Keratinocyte (primary cell): ENCODE results near the gene KLHL29. TPM values are rescaled to one million over a fixed set of nuclear protein-coding genes. Genes with fewer than 3 reads are reported as not detected.

Experiments
- DNase-seq: peaks from one replicate; pipeline ENCODE4 v3.0.0-alpha.2; 2011; ENCODE audit warnings: low read depth, missing footprints, low spot score
- FAIRE-seq: peaks from 2 replicates; lab custom pipeline; 2011; peaks lifted over from hg19 to GRCh38; lab: Jason Lieb, UNC
- H2AFZ ChIP-seq: 2 replicates; pipeline ENCODE4 v1.6.0; 2012; ENCODE audit warnings: low read length, control low read depth, inconsistent platforms; ENCODE audit not compliant: control insufficient read depth
- H3K27ac ChIP-seq: 2 replicates; pipeline ENCODE4 v1.5.1; 2011; ENCODE audit warnings: low read length; ENCODE audit not compliant: control insufficient read depth, insufficient read depth
- H3K27me3 ChIP-seq: 3 replicates; pipeline ENCODE4 v1.6.0; 2011; ENCODE audit warnings: low read length; ENCODE audit not compliant: control insufficient read depth, insufficient read depth; ENCODE audit errors: extremely low read depth
- H3K36me3 ChIP-seq, 2 experiments: 2 replicates in 1 of 2; 3 replicates in 1 of 2; pipeline ENCODE4 v1.5.1; 2011; ENCODE audit warnings: low read length in 2 of 2, mild to moderate bottlenecking in 1 of 2; ENCODE audit not compliant: control insufficient read depth in 2 of 2, insufficient read depth in 2 of 2; ENCODE audit errors: extremely low read depth in 1 of 2
- H3K4me1 ChIP-seq: 3 replicates; pipeline ENCODE4 v1.5.1; 2011; ENCODE audit warnings: low read length; ENCODE audit not compliant: control insufficient read depth, insufficient read depth; ENCODE audit errors: extremely low read depth
- H3K4me2 ChIP-seq: 3 replicates; pipeline ENCODE4 v1.6.0; 2011; ENCODE audit warnings: low read depth, low read length; ENCODE audit not compliant: control insufficient read depth, insufficient read depth; ENCODE audit errors: extremely low read depth
- H3K4me3 ChIP-seq, 3 experiments: fragments of 200-600 bp in 1 of 3; sonication (generic) in 1 of 3; 2 replicates in 2 of 3; 3 replicates in 1 of 3; pipeline ENCODE4 v1.5.1; 2011 to 2016; ENCODE audit warnings: low read length in 3 of 3, mild to moderate bottlenecking in 3 of 3, control low read depth in 2 of 3, inconsistent platforms in 1 of 3, low read depth in 1 of 3, mixed read lengths in 1 of 3, mixed run types in 1 of 3, moderate library complexity in 1 of 3; ENCODE audit not compliant: control insufficient read depth in 2 of 3, insufficient read depth in 2 of 3; ENCODE audit errors: extremely low read depth in 1 of 3
- H3K79me2 ChIP-seq: 2 replicates; pipeline ENCODE4 v1.6.0; 2012; ENCODE audit warnings: low read length; ENCODE audit not compliant: control insufficient read depth, insufficient read depth
- H3K9ac ChIP-seq: 3 replicates; pipeline ENCODE4 v1.6.0; 2011; ENCODE audit warnings: low read length; ENCODE audit not compliant: control insufficient read depth, insufficient read depth; ENCODE audit errors: extremely low read depth
- H3K9me1 ChIP-seq: 3 replicates; pipeline ENCODE4 v1.6.0; 2011; ENCODE audit warnings: low read length; ENCODE audit not compliant: control insufficient read depth, insufficient read depth; ENCODE audit errors: extremely low read depth
- H3K9me3 ChIP-seq: 2 replicates; pipeline ENCODE4 v1.5.1; 2012; ENCODE audit warnings: low read depth, low read length; ENCODE audit not compliant: control insufficient read depth
- H4K20me1 ChIP-seq: 3 replicates; pipeline ENCODE4 v1.6.0; 2011; ENCODE audit warnings: low read length; ENCODE audit not compliant: control insufficient read depth, insufficient read depth; ENCODE audit errors: extremely low read depth
- EZH2 ChIP-seq: IDR thresholded peaks from one replicate; pipeline ENCODE4 v1.6.1; 2012; ENCODE audit warnings: inconsistent platforms, mild to moderate bottlenecking, low read length, moderate library complexity
- dilution Hi-C: fragments of 300-500 bp; cut with MboI; formaldehyde crosslinking; loops from one replicate; pipeline ENCODE4 v1.7.0; 2020; ENCODE audit warnings: low sequenced_read_pairs; ENCODE audit not compliant: extremely low pct_ligation_motif_present
- polyA plus RNA-seq, 5 experiments: library from polyadenylated mRNA; depleted of rRNA in 3 of 5; stranded (reverse) in 3 of 5; stranded (forward) in 1 of 5; unstranded in 1 of 5; fragments of >200 nt; gene quantifications; 1 replicate in 1 of 5; 2 replicates in 3 of 5; 3 replicates in 1 of 5; pipeline versions ENCODE4 v1.2.1 to v1.2.3, GENCODE V29; 2011 to 2012; ENCODE audit warnings: missing spikeins in 2 of 5, low read depth in 1 of 5, low replicate concordance in 1 of 5
- TF ChIP-seq, protein P1 (sequence below), 3 experiments: IDR thresholded peaks in 1 of 3; conservative IDR thresholded peaks in 1 of 3; optimal IDR thresholded peaks in 1 of 3; 2 replicates in 2 of 3; 3 replicates in 1 of 3; pipeline versions ENCODE3 to v1.5.1; 2011; ENCODE audit warnings: low read length in 3 of 3, mild to moderate bottlenecking in 3 of 3, moderate library complexity in 2 of 3, control low read depth in 1 of 3, inconsistent platforms in 1 of 3; ENCODE audit not compliant: insufficient read depth in 2 of 3; ENCODE audit errors: extremely low read depth in 1 of 3

The KLHL29 gene
- polyA plus RNA-seq, 1 donor (not counting 4 experiments of a cell fraction or from before 2014, with no cell fraction given) = 4.7 TPM

DNA sequence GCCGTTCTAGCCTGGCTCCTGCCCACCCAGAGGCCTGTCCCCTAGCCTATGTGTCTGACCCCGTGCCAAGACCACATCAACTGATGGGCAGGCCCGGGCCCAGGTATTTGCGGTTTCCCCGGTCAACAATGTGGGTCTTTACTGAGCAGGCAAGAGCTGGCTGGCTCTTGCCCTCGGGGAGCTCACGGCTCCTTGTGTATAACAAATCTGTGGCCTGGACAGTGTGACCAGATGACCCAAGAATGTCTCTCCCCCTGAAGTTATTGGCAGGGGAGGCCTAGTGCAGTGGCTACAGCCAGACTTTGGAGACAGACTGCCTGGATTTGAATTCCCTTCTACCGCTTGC lies 179.6 kb downstream of the KLHL29 start:
- no peaks in the 10 kb centered on the region for H3K9me1 ChIP-seq
- DNase-seq (no peak), FAIRE-seq (no peak)
- no peaks in the 10 kb centered on the region for H3K9me3 ChIP-seq
- peaks cover 13% of the 10 kb centered on the region for H3K4me1 ChIP-seq
- TF ChIP-seq EZH2 = no peak
- TF ChIP-seq, protein P1, sequence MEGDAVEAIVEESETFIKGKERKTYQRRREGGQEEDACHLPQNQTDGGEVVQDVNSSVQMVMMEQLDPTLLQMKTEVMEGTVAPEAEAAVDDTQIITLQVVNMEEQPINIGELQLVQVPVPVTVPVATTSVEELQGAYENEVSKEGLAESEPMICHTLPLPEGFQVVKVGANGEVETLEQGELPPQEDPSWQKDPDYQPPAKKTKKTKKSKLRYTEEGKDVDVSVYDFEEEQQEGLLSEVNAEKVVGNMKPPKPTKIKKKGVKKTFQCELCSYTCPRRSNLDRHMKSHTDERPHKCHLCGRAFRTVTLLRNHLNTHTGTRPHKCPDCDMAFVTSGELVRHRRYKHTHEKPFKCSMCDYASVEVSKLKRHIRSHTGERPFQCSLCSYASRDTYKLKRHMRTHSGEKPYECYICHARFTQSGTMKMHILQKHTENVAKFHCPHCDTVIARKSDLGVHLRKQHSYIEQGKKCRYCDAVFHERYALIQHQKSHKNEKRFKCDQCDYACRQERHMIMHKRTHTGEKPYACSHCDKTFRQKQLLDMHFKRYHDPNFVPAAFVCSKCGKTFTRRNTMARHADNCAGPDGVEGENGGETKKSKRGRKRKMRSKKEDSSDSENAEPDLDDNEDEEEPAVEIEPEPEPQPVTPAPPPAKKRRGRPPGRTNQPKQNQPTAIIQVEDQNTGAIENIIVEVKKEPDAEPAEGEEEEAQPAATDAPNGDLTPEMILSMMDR (optimal IDR thresholded peaks at IDR 0.05 in 1 of 3, IDR thresholded peaks at IDR 0.05 in 1 of 3, conservative IDR thresholded peaks at IDR 0.05 in 1 of 3; ENCODE audit: extremely low read depth in 1 of 3, insufficient read depth in 2 of 3, low read length in 3 of 3) = no peak
- H3K27me3 ChIP-seq = no peaks in the 10 kb centered on the region
- H3K4me2 ChIP-seq = peak overlapping the region; percentile 41
- dilution Hi-C loops = no loop called here
- H3K4me3 ChIP-seq = no peak overlapping the region
- no peak overlapping the region for H2AFZ ChIP-seq
- H3K36me3 ChIP-seq = no peaks in the 10 kb centered on the region
- no peak overlapping the region for H3K9ac ChIP-seq
- no peaks in the 10 kb centered on the region for H4K20me1 ChIP-seq
- H3K27ac ChIP-seq = no peak overlapping the region
- H3K79me2 ChIP-seq = no peaks in the 10 kb centered on the region

DNA sequence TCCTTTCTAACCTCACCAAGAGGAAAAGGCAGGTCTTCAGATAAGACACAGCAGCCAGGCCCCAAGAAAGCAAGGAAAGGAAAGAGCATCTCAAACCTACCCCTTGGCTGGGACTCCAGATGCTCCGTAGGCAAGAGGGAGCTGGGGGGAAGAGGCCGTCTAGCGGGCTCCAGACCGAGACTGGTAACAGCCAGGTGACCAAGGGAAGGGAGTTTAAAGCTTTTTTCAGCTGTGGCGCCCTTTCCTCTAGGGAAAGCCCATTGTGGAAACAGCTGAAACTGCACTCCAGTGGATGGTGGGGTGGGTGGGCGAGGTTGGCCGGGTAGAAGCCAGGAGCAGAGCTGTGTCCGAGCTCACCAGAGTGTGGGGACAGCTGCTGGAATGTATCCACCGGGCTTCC lies 180.4 kb downstream of the KLHL29 start:
- no peaks in the 10 kb centered on the region for H3K36me3 ChIP-seq
- peaks cover 13% of the 10 kb centered on the region for H3K4me1 ChIP-seq
- no peak overlapping the region for H3K9ac ChIP-seq
- DNase-seq (no peak), FAIRE-seq (no peak)
- H3K27me3 ChIP-seq = no peaks in the 10 kb centered on the region
- no peaks in the 10 kb centered on the region for H3K9me1 ChIP-seq
- TF ChIP-seq, protein P1 (optimal IDR thresholded peaks at IDR 0.05 in 1 of 3, IDR thresholded peaks at IDR 0.05 in 1 of 3, conservative IDR thresholded peaks at IDR 0.05 in 1 of 3; ENCODE audit: extremely low read depth in 1 of 3, insufficient read depth in 2 of 3, low read length in 3 of 3) = no peak
- TF ChIP-seq EZH2 = no peak
- no peaks in the 10 kb centered on the region for H3K79me2 ChIP-seq
- no peak overlapping the region for H3K4me3 ChIP-seq
- no peaks in the 10 kb centered on the region for H4K20me1 ChIP-seq
- dilution Hi-C loops = no loop called here
- H2AFZ ChIP-seq = no peak overlapping the region
- no peaks in the 10 kb centered on the region for H3K9me3 ChIP-seq
- H3K4me2 ChIP-seq = no peak overlapping the region
- H3K27ac ChIP-seq = no peak overlapping the region
